ENCODE measurements around the gene ZNF277.

DNA sequence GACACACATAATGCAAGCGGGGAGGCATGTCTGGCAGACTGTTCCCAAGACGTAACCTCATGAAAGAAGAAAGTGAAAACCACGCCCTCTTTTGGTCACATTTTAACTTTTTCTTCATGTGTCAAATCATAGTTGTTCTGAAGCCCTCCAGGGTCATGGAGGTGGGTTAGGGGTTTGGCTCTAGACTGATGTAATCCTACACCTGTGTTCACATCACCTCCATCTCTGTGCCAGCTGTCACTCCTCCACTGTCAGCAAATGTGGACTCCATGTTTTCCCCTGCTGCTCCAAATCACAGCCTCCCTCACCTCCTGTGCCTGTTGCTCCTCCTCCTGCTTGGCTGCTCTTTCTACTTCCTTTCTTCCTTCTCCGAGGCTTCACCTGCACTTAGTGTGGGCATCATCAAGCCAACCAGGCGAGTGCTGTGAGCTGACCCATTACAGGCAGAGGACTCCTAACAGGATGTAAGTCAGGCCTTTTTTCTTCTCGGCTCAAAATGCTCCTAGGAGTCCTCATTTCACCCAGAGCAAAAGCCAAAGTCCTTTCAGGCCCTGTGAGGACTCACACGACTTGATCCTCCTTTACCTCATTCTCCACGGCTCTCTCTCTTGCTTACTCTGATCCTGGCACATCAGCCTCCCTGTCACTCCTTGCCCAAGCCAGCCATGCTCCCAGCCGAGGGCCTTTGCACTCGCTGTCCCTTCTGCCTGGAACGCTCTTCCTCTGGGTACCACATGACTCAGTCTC, 177.3 kb downstream of the ZNF277 start:
- TF ChIP-seq, protein P1, sequence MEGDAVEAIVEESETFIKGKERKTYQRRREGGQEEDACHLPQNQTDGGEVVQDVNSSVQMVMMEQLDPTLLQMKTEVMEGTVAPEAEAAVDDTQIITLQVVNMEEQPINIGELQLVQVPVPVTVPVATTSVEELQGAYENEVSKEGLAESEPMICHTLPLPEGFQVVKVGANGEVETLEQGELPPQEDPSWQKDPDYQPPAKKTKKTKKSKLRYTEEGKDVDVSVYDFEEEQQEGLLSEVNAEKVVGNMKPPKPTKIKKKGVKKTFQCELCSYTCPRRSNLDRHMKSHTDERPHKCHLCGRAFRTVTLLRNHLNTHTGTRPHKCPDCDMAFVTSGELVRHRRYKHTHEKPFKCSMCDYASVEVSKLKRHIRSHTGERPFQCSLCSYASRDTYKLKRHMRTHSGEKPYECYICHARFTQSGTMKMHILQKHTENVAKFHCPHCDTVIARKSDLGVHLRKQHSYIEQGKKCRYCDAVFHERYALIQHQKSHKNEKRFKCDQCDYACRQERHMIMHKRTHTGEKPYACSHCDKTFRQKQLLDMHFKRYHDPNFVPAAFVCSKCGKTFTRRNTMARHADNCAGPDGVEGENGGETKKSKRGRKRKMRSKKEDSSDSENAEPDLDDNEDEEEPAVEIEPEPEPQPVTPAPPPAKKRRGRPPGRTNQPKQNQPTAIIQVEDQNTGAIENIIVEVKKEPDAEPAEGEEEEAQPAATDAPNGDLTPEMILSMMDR (IDR thresholded peaks at IDR 0.05; ENCODE audit: low read depth, low read length, missing input control) = peak; percentile 2
- TF ChIP-seq HNF4A (conservative IDR thresholded peaks at IDR 0.05) (no peak), GABPA (IDR thresholded peaks at IDR 0.05 in 1 of 2, conservative IDR thresholded peaks at IDR 0.05 in 1 of 2) (no peak), REST (IDR thresholded peaks at IDR 0.05) (no peak), RAD21 (IDR thresholded peaks at IDR 0.05) (peak in 1 of 2 donors; percentile 38), YY1 (IDR thresholded peaks at IDR 0.05) (no peak), JUND (IDR thresholded peaks at IDR 0.05) (no peak), ATF3 (IDR thresholded peaks at IDR 0.05) (no peak), ZBTB33 (IDR thresholded peaks at IDR 0.05) (no peak)
